Measurements from ENCODE around the gene ABR.

DNA sequence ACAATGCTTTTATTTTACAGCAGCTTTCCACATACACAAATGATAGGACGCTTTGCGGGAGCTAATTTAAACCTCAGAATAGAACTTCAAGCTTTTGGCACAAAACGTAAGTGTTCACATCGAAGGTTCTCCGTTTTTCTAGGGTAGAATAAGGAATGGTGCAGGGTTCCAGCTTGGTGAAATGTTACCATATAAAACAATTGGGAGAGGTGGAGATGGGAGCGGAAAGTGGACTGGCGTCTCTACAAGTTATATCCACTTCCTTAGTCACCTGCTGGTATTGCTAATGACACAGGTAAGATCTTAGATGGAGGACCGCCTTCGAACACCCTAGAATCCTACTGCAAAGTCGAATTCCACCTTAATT is 198.5 kb downstream of the ABR start:
- TF ChIP-seq POLR2AphosphoS5 (IDR thresholded peaks at IDR 0.05) (no peak), CTCF (IDR thresholded peaks at IDR 0.05) (no peak), EP300 (IDR thresholded peaks at IDR 0.05) (no peak)
